Measurements from ENCODE around the gene PDE6H.

DNA sequence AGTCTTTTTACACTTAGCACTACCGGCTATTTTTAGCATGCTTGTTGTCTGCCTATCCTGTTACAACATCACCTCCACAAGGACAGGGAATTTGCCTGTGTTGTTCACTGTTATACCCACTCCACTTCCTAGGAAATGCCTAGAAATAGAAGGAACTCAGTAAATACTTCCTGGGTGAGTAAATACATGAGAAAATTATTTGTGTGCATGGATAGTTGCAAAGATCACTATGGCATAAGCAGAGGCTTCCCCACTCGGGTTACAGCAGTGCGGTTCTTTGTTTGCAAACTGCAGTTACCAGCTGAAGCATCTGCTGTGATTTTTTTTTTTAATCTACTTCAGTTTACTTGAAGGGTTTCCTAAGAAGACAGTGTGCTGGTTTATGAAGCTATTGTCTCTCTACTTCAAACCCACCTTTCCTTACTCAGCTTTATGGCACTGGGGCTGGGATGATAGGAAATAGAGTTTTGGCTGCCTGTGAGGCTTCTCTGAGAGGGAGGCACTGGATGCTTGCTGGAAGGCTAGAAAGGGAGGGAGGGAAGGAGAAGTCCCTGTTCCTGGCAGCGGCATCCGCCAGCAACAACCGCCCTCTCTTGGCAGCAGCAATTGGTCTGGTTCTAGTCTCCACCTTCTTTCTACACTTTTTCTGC is 29.0 kb downstream of the PDE6H start:
- TF ChIP-seq, protein P1, sequence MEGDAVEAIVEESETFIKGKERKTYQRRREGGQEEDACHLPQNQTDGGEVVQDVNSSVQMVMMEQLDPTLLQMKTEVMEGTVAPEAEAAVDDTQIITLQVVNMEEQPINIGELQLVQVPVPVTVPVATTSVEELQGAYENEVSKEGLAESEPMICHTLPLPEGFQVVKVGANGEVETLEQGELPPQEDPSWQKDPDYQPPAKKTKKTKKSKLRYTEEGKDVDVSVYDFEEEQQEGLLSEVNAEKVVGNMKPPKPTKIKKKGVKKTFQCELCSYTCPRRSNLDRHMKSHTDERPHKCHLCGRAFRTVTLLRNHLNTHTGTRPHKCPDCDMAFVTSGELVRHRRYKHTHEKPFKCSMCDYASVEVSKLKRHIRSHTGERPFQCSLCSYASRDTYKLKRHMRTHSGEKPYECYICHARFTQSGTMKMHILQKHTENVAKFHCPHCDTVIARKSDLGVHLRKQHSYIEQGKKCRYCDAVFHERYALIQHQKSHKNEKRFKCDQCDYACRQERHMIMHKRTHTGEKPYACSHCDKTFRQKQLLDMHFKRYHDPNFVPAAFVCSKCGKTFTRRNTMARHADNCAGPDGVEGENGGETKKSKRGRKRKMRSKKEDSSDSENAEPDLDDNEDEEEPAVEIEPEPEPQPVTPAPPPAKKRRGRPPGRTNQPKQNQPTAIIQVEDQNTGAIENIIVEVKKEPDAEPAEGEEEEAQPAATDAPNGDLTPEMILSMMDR (conservative IDR thresholded peaks at IDR 0.05), result no peak
- no peak for TF ChIP-seq EZH2 (IDR thresholded peaks at IDR 0.05; ENCODE audit: low read depth)
